HepG2 (cell line): ENCODE results near the gene TNK1.

Experiments used
- ATF7 ChIP-seq, 2 experiments: fragments of 450-650 bp in 1 of 2; sonication (generic) in 1 of 2; formaldehyde crosslinking in 1 of 2; IDR thresholded peaks; 2 replicates each; pipeline versions ENCODE4 v1.4.0 to v1.6.1; 2016 to 2020; ENCODE audit warnings: antibody characterized with exemption in 1 of 2, mild to moderate bottlenecking in 1 of 2, missing genetic modification reagents in 1 of 2
- CEBPG ChIP-seq: IDR thresholded peaks from 2 replicates; pipeline ENCODE4 v1.6.1; 2016
- CHD4 ChIP-seq: fragments of 200-600 bp; sonication (generic); IDR thresholded peaks from 2 replicates; pipeline ENCODE4 v1.7.0; 2017; ENCODE audit warnings: mild to moderate bottlenecking, low read length, borderline replicate concordance
- EHMT2 ChIP-seq: fragments of 200-600 bp; sonication (generic); IDR thresholded peaks from 2 replicates; pipeline ENCODE4 v1.7.0; 2017; ENCODE audit warnings: antibody characterized with exemption, low read depth, low read length, borderline replicate concordance
- MAZ ChIP-seq, 2 experiments: sonication (generic) in 1 of 2; formaldehyde crosslinking in 1 of 2; IDR thresholded peaks; 2 replicates each; pipeline versions ENCODE4 v1.5.0 to v1.6.1; 2012 to 2020; ENCODE audit warnings: low read depth in 2 of 2, mild to moderate bottlenecking in 2 of 2, borderline replicate concordance in 1 of 2, improper control_type of control experiment in 1 of 2, low read length in 1 of 2, missing genetic modification reagents in 1 of 2, moderate library complexity in 1 of 2
- NFIB ChIP-seq: sonication (generic); formaldehyde crosslinking; IDR thresholded peaks from 2 replicates; pipeline ENCODE4 v1.9.0; 2021; ENCODE audit warnings: missing genetic modification reagents, mild to moderate bottlenecking, borderline replicate concordance
- TAF1 ChIP-seq: sonication (generic); formaldehyde crosslinking; IDR thresholded peaks from 2 replicates; pipeline ENCODE4 v1.4.0; 2020; ENCODE audit warnings: missing genetic modification reagents
- ZBTB7A ChIP-seq: sonication (generic); formaldehyde crosslinking; IDR thresholded peaks from 2 replicates; pipeline ENCODE4 v1.8.0; 2022; ENCODE audit warnings: mild to moderate bottlenecking, missing genetic modification reagents
- ZFP36L2 ChIP-seq: sonication (generic); formaldehyde crosslinking; IDR thresholded peaks from 2 replicates; pipeline ENCODE4 v1.4.0; 2020; ENCODE audit warnings: missing genetic modification reagents
- ZNF121 ChIP-seq: sonication (generic); formaldehyde crosslinking; IDR thresholded peaks from 2 replicates; pipeline ENCODE4 v1.5.0; 2020; ENCODE audit warnings: mild to moderate bottlenecking, missing genetic modification reagents
- ZNF180 ChIP-seq: sonication (generic); formaldehyde crosslinking; IDR thresholded peaks from 2 replicates; pipeline ENCODE4 v1.4.0; 2020; ENCODE audit warnings: low read depth, missing genetic modification reagents, borderline replicate concordance
- ZSCAN30 ChIP-seq: sonication (generic); formaldehyde crosslinking; IDR thresholded peaks from 2 replicates; pipeline ENCODE4 v1.5.0; 2020; ENCODE audit warnings: mild to moderate bottlenecking, missing genetic modification reagents
- TF ChIP-seq, protein P1 (sequence below): sonication (generic); formaldehyde crosslinking; IDR thresholded peaks from 2 replicates; pipeline ENCODE4 v1.5.0; 2020; ENCODE audit warnings: mild to moderate bottlenecking, missing genetic modification reagents, moderate library complexity
- TF ChIP-seq, protein P2 (sequence below): conservative IDR thresholded peaks from 2 replicates; pipeline ENCODE4 v1.6.1; 2018; ENCODE audit warnings: missing genetic modification reagents

DNA sequence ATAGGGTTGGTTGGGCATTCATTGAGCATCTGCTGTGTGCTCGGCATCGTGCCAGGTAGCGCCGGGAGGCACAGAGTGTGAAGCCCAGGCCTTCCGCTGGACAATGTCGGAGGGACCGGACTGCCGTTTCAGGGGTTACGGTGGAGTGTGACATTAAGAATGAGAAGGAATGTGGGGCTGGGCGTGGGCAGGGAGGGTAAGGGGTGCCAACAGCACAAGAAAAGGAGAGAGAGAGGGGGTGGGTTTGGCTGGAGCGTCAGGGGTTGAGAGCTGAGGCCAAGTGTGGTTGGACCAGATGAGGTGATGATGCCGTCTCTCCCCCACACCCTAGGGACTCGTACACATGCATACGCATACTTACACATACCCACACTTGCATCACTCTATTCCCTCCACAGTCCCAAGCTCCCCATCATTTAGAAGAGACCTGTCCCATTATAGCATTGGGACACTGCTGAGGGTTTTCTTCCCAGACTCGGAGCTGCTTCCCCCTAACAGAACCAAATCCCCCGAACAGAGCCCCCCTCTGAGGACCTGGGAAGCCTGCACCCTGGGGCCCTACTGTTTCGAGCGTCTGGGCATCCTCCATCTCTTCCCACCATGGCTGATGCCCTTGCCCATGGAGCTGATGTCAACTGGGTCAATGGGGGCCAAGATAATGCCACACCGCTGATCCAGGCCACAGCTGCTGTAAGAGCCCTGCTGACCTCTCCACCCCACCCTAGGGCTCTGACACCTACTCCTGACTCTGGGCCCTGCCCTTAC is 32.2 kb upstream of the TNK1 start:
- no peak for TF ChIP-seq ZBTB7A
- TF ChIP-seq ZNF121 (CRISPR knock-in tag) = no peak
- TF ChIP-seq ZNF180 (CRISPR knock-in tag) = no peak
- no peak for TF ChIP-seq CEBPG (CRISPR knock-in tag)
- TF ChIP-seq ZFP36L2 (CRISPR knock-in tag) = no peak
- TF ChIP-seq NFIB (CRISPR knock-in tag) = no peak
- TF ChIP-seq CHD4 = no peak
- TF ChIP-seq, protein P1, sequence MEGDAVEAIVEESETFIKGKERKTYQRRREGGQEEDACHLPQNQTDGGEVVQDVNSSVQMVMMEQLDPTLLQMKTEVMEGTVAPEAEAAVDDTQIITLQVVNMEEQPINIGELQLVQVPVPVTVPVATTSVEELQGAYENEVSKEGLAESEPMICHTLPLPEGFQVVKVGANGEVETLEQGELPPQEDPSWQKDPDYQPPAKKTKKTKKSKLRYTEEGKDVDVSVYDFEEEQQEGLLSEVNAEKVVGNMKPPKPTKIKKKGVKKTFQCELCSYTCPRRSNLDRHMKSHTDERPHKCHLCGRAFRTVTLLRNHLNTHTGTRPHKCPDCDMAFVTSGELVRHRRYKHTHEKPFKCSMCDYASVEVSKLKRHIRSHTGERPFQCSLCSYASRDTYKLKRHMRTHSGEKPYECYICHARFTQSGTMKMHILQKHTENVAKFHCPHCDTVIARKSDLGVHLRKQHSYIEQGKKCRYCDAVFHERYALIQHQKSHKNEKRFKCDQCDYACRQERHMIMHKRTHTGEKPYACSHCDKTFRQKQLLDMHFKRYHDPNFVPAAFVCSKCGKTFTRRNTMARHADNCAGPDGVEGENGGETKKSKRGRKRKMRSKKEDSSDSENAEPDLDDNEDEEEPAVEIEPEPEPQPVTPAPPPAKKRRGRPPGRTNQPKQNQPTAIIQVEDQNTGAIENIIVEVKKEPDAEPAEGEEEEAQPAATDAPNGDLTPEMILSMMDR (CRISPR knock-in tag) = no peak
- TF ChIP-seq, protein P2, sequence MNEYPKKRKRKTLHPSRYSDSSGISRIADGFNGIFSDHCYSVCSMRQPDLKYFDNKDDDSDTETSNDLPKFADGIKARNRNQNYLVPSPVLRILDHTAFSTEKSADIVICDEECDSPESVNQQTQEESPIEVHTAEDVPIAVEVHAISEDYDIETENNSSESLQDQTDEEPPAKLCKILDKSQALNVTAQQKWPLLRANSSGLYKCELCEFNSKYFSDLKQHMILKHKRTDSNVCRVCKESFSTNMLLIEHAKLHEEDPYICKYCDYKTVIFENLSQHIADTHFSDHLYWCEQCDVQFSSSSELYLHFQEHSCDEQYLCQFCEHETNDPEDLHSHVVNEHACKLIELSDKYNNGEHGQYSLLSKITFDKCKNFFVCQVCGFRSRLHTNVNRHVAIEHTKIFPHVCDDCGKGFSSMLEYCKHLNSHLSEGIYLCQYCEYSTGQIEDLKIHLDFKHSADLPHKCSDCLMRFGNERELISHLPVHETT = no peak
- TF ChIP-seq EHMT2 = no peak
- no peak for TF ChIP-seq ATF7 (IDR thresholded peaks at IDR 0.05)
- TF ChIP-seq ATF7 (CRISPR knock-in tag; IDR thresholded peaks at IDR 0.05) = no peak
- TF ChIP-seq ZSCAN30 (CRISPR knock-in tag) = no peak
- no peak for TF ChIP-seq MAZ (IDR thresholded peaks at IDR 0.05; ENCODE audit: borderline replicate concordance, low read depth, low read length)
- TF ChIP-seq MAZ (CRISPR knock-in tag; IDR thresholded peaks at IDR 0.05; ENCODE audit: low read depth) = no peak
- TF ChIP-seq TAF1 = no peak
